GM15510 (cell line): ENCODE results near the gene RSPH1.

Experiments
- POLR2A ChIP-seq: IDR thresholded peaks from 3 replicates; pipeline ENCODE4 v1.6.1; 2011; ENCODE audit warnings: borderline replicate concordance; ENCODE audit not compliant: insufficient read length; ENCODE audit errors: extremely low read depth

RSPH1 gene

GRCh38 chr21:42490720-42491119 lies 5.3 kb downstream of the RSPH1 start:
- TF ChIP-seq POLR2A, result no peak

- TF ChIP-seq POLR2A, result no peak
Observed at GRCh38 chr21:42489991-42490390, 6.0 kb downstream of the RSPH1 start.

GRCh38 chr21:42489006-42489563 lies 6.9 kb downstream of the RSPH1 start:
- no peak for TF ChIP-seq POLR2A

GRCh38 chr21:42486531-42486930 lies 9.5 kb downstream of the RSPH1 start:
- no peak for TF ChIP-seq POLR2A

- TF ChIP-seq POLR2A, result no peak
Observed at GRCh38 chr21:42486072-42486471, 10.0 kb downstream of the RSPH1 start.

GRCh38 chr21:42484966-42485365 lies 11.1 kb downstream of the RSPH1 start:
- no peak for TF ChIP-seq POLR2A

- TF ChIP-seq POLR2A, result no peak
Observed at GRCh38 chr21:42481169-42481568, 14.9 kb downstream of the RSPH1 start.

- no peak for TF ChIP-seq POLR2A
Observed at GRCh38 chr21:42480736-42481135, 15.3 kb downstream of the RSPH1 start.

DNA sequence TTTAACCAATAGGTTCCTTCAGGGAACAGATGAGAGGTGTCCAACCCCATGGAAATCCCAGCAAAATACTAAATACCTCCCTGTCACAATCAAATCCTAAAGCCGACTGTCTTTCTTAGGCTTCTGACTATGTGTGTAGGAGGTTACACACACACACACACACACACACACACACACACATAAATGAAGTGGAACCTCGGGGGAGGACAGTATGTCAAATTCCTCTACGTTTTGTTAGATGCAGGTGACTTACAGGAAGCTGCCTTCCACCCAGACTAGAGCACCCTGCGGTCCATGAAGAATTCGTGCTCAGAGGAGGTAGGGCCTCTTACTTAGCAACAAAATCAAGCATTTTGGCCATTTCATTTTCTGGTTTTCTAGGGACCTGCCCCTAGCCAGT lies 16.4 kb downstream of the RSPH1 start:
- TF ChIP-seq POLR2A, result no peak

DNA sequence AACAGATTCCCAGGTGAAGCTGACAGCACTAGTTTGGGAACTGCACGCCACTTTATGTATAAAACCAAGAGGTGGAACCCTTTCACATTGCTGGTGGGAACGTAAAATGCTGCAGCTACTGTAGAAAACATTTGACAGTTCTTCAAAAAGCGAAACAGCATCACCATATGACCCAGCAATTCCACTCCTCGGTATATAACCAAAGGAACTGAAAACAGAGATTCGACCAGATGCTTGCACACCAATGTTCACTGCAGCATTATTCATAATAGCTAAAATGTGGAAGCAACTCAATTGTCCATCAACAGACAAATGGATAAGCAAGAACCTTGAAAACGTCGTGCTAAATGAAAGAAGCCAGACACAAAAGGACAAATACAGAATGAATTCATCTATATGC lies 17.5 kb downstream of the RSPH1 start:
- no peak for TF ChIP-seq POLR2A

DNA sequence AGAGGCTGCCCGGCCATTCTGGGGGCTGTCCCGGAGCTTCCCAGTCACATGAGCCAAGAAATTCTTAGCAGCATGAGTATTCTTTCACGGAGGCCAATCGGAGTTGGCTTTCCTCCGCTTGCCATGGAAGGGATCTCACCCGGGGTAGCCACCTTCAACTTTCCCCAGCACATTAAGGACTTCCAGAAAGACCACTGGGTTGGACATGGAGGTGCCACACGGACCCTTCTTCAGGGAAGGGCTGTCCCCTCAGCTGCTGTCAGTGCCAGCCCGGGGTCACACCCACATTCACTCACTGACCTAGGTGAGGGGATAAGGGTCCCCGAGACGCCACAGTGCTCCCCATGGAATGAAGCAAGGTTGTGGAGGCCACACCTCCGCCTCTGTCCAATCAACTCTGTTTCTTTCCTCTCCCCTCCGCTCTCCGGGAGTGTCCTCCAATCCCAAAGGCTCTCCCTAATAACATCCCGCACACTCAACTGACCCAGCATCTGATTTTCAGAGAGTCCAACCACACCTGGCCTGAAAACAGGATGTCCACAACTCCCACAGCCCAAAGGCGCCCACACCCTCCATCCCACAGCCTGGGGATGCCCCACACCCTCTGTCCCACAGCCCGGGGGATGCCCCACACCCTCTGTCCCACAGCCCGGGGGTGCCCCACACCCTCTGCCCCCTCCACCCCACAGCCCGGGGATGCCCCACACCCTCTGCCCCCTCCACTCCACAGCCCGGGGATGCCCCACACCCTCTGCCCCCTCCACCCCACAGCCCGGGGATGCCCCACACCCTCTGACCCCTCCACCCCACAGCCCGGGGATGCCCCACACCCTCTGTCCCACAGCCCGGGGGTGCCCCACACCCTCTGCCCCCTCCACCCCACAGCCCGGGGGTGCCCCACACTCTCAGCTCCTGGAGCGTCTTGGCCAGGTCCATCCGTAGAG lies 19.4 kb downstream of the RSPH1 start:
- no peak for TF ChIP-seq POLR2A

DNA sequence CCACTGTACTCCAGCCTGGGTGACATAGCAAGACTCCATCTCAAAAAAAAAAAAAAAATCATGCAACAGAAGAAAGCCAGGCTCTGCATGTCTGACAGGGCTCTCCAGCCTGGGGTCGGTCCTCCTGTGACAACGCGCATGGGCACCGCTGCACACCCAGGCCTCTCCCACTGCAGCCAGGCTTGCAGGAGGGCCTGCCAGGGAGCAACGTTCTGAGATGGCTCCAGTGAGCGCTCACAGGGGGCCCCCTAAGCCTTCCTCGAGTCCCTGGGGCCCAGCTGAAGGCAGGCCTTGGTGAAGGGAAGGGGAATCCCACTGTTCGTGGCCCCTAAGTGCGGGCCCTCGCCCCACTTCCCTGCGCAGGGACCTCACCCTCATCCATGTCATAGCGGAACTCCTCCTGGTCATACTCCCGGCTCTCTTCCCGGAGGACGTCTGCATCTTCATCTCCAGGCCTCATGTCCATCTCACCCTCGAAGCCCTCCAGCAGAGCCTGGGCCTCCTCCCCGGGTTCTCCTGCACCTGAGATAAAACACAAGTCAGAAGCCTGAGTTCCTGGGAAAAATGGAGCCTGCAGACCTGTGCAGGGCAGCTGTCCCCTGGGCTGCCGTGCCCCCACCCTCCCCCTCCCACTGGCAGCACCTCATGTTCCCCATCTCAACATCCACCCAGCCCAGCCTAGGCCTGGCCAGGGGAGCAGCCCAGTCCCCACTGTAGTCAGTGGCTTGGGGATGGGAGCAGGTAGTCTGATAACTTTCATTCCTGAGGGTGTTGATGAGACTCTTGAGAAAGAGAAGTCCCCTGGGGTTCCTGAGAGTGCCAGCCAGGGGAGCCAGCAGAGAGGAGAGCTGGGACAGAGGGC lies 20.3 kb downstream of the RSPH1 start:
- TF ChIP-seq POLR2A, result no peak

DNA sequence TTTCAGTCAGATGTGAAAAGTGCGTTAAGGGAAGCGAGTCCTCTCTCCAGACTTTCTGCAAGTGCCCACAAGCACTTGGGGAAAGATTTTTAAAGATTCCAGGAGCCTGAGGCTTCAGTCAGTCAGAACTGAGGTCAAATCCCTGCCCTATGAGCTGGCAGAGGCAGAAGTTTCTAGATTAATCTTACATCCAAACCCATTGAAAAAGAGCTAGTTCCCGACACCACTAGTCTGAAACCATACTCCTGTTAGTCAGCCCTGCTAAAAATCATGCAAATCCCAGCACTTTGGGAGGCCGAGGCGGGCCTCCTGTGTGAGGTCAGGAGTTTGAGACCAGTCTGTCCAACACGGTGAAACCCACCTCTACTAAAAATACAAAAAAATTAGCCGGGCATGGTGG lies 21.0 kb downstream of the RSPH1 start:
- TF ChIP-seq POLR2A, result no peak

GRCh38 chr21:42474043-42474831 lies 21.8 kb downstream of the RSPH1 start:
- TF ChIP-seq POLR2A, result no peak
